OCI-LY7 (cell line): ENCODE data around the gene PCARE. TPM values are rescaled to one million over a fixed set of nuclear protein-coding genes. Genes with fewer than 3 reads are reported as not detected.

Experiments
- BruUV-seq: library from RNA; stranded (reverse); fragments of 400-500 nt; replicated peaks from 2 replicates; lab custom pipeline; 2021; lab: Mats Ljungman, UMichigan
- CTCF ChIA-PET: fragments of 300-600 bp; sonication (Branson Sonifier 250); formaldehyde crosslinking; loops from one replicate; lab custom pipeline; 2022; ENCODE audit warnings: antibody characterized with exemption; ENCODE audit not compliant: unreplicated experiment; lab: Charles Lee
- POLR2A ChIA-PET: fragments of 300-600 bp; sonication (Branson Sonifier 250); formaldehyde crosslinking; loops from one replicate; lab custom pipeline; 2022; ENCODE audit warnings: antibody characterized with exemption; lab: Charles Lee
- DNase-seq: peaks from one replicate; pipeline ENCODE4 v3.0.0-alpha.2; 2015; ENCODE audit warnings: low spot score
- H2AFZ ChIP-seq: fragments of 200-600 bp; sonication (generic), shearing (Covaris generic); 2 replicates; pipeline ENCODE4 v1.6.1; 2014; ENCODE audit warnings: mild to moderate bottlenecking, antibody characterized with exemption, low read length, moderate library complexity
- H3K27ac ChIP-seq: fragments of 200-600 bp; sonication (generic); 2 replicates; pipeline ENCODE4 v1.5.1; 2014; ENCODE audit warnings: mixed run types, low read depth, mild to moderate bottlenecking, moderate library complexity, low read length, inconsistent platforms; ENCODE audit not compliant: poor library complexity, severe bottlenecking
- H3K36me3 ChIP-seq: fragments of 200-600 bp; sonication (generic); 2 replicates; pipeline ENCODE4 v1.6.1; 2014; ENCODE audit warnings: mild to moderate bottlenecking, antibody characterized with exemption, low read length, moderate library complexity, mixed read lengths; ENCODE audit not compliant: insufficient read depth
- H3K4me1 ChIP-seq: fragments of 200-600 bp; sonication (generic); 2 replicates; pipeline ENCODE4 v1.5.1; 2014; ENCODE audit warnings: mild to moderate bottlenecking, low read length; ENCODE audit not compliant: insufficient read depth, poor library complexity, severe bottlenecking
- H3K4me2 ChIP-seq: fragments of 200-600 bp; sonication (generic); 2 replicates; pipeline ENCODE4 v1.6.1; 2014; ENCODE audit warnings: mild to moderate bottlenecking, low read length
- H3K4me3 ChIP-seq: fragments of 200-600 bp; sonication (generic); 2 replicates; pipeline ENCODE4 v1.5.1; 2014; ENCODE audit warnings: mild to moderate bottlenecking, low read depth, low read length; ENCODE audit not compliant: poor library complexity, severe bottlenecking
- H3K79me2 ChIP-seq: fragments of 200-600 bp; sonication (generic); 2 replicates; pipeline ENCODE4 v1.6.1; 2016; ENCODE audit warnings: low read depth, mild to moderate bottlenecking, low read length, moderate library complexity, mixed read lengths; ENCODE audit not compliant: insufficient read depth
- H3K9me2 ChIP-seq: fragments of 200-600 bp; sonication (generic); 2 replicates; pipeline ENCODE4 v1.6.1; 2016; ENCODE audit warnings: mild to moderate bottlenecking, low read length, mixed read lengths; ENCODE audit not compliant: insufficient read depth
- H3K9me3 ChIP-seq: fragments of 200-600 bp; sonication (generic); 2 replicates; pipeline ENCODE4 v1.6.1; 2014; ENCODE audit warnings: mild to moderate bottlenecking, mixed run types, low read length, mixed read lengths
- H4K20me1 ChIP-seq: fragments of 200-600 bp; sonication (generic); 2 replicates; pipeline ENCODE4 v1.6.1; 2014; ENCODE audit warnings: mild to moderate bottlenecking, antibody characterized with exemption, low read length, moderate library complexity, mixed read lengths; ENCODE audit not compliant: insufficient read depth
- EZH2phosphoT487 ChIP-seq: fragments of 200-600 bp; sonication (generic); IDR thresholded peaks from 2 replicates; pipeline ENCODE4 v1.6.1; 2018; ENCODE audit warnings: low read depth, borderline replicate concordance, mild to moderate bottlenecking, mixed run types, antibody characterized with exemption, low read length, moderate library complexity, mixed read lengths
- intact Hi-C: fragments of 100-400 bp; cut with micrococcal nuclease; formaldehyde crosslinking; loops from one replicate; pipeline ENCODE4 v1.10.0; 2022; ENCODE audit not compliant: unreplicated experiment
- total RNA-seq, 2 experiments: library from RNA; depleted of rRNA in 1 of 2; stranded (reverse); fragments of >200 nt in 1 of 2; shearing (Covaris generic) in 1 of 2; gene quantifications; 2 replicates each; pipeline ENCODE4 v1.2.3, GENCODE V29; 2014 to 2022
- TF ChIP-seq, protein P1 (sequence below): fragments of 200-600 bp; sonication (generic); conservative IDR thresholded peaks from 2 replicates; pipeline ENCODE4 v1.5.1; 2014; ENCODE audit warnings: mild to moderate bottlenecking, antibody characterized with exemption, low read length, moderate library complexity, mixed read lengths

Gene PCARE
- total RNA-seq, 2 experiments from 2014 or later: not detected

DNA sequence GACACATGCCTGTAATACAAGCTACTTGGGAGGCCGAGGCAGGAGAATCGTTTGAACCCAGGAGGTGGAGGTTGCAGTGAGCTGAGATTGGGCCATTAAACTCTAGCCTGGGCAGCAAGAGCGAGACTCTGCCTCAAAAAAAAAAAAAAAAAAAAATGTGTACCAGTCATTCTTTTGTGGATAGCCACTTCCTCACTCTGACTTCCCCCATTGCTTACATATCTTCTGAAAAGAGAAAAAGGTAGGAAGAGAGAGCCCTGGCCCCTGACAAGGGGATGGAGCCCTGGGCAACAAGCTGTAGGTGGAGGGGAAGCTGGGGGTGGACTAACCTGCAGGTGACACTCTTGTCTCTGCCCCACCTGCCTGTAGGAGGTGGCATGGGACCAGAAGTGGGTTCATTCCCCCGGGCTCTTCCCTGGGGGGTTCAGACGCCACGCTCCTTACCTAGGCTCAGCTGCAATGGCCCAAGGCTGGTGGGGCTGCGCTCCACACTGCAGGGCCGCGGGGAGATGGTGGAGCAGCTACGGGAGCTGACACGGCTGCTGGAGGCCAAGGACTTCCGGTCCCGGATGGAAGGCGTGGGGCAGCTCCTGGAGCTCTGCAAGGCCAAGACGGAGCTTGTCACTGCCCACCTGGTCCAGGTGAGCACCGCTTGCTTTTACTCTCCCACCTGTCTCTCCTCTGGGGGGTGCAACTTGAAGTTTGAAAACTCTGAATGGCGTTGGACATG, 39.1 kb downstream of the PCARE start:
- TF ChIP-seq, protein P1, sequence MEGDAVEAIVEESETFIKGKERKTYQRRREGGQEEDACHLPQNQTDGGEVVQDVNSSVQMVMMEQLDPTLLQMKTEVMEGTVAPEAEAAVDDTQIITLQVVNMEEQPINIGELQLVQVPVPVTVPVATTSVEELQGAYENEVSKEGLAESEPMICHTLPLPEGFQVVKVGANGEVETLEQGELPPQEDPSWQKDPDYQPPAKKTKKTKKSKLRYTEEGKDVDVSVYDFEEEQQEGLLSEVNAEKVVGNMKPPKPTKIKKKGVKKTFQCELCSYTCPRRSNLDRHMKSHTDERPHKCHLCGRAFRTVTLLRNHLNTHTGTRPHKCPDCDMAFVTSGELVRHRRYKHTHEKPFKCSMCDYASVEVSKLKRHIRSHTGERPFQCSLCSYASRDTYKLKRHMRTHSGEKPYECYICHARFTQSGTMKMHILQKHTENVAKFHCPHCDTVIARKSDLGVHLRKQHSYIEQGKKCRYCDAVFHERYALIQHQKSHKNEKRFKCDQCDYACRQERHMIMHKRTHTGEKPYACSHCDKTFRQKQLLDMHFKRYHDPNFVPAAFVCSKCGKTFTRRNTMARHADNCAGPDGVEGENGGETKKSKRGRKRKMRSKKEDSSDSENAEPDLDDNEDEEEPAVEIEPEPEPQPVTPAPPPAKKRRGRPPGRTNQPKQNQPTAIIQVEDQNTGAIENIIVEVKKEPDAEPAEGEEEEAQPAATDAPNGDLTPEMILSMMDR: no peak
- TF ChIP-seq EZH2phosphoT487: no peak
- no peak overlapping the region for H3K4me3 ChIP-seq
- H3K9me3 ChIP-seq: no peaks in the 10 kb centered on the region
- no TSS peak for BruUV-seq
- no peaks in the 10 kb centered on the region for H3K36me3 ChIP-seq
- H3K79me2 ChIP-seq: no peaks in the 10 kb centered on the region
- H2AFZ ChIP-seq: no peak overlapping the region
- H3K9me2 ChIP-seq: no peaks in the 10 kb centered on the region
- H3K4me2 ChIP-seq: no peak overlapping the region
- no peak for DNase-seq
- no peaks in the 10 kb centered on the region for H4K20me1 ChIP-seq
- intact Hi-C loops: no loop called here
- no peaks in the 10 kb centered on the region for H3K4me1 ChIP-seq
- ChIA-PET POLR2A (interaction anchor here (0.8 kb wide), 1 partner anchor 10 kb away, joined by 6 read pairs; no protein-coding TSS in a partner anchor), CTCF (no interaction called here)
- H3K27ac ChIP-seq: no peak overlapping the region

DNA sequence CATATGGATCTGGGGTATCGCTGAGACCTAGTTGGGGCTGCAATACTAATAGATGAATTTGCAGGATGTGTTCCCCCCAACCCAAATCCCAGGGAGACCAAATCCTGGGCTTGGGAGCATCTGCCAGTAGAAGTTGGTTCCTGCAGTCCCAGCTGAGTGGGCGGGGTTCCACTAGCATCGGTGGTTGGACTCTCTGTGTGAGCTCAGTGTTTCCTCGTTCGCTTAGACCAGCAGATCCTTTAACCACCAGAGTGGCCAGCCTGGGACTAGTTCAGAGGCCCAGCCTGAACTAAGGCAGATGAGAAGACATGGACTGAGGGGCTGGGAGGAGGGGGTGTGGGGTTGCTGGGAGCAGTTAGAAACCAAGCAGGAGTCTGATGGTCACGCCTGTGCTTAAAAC, 40.7 kb downstream of the PCARE start:
- CTCF ChIA-PET: no interaction called here
- H3K9me3 ChIP-seq: no peaks in the 10 kb centered on the region
- POLR2A ChIA-PET: no interaction called here
- H3K27ac ChIP-seq: no peak overlapping the region
- intact Hi-C loops: no loop called here
- H3K9me2 ChIP-seq: no peaks in the 10 kb centered on the region
- H3K36me3 ChIP-seq: no peaks in the 10 kb centered on the region
- no TSS peak for BruUV-seq
- H4K20me1 ChIP-seq: no peaks in the 10 kb centered on the region
- no peaks in the 10 kb centered on the region for H3K4me1 ChIP-seq
- H3K4me2 ChIP-seq: no peak overlapping the region
- no peaks in the 10 kb centered on the region for H3K79me2 ChIP-seq
- no peak overlapping the region for H3K4me3 ChIP-seq
- DNase-seq: no peak
- no peak overlapping the region for H2AFZ ChIP-seq
- TF ChIP-seq, protein P1: no peak
- no peak for TF ChIP-seq EZH2phosphoT487

DNA sequence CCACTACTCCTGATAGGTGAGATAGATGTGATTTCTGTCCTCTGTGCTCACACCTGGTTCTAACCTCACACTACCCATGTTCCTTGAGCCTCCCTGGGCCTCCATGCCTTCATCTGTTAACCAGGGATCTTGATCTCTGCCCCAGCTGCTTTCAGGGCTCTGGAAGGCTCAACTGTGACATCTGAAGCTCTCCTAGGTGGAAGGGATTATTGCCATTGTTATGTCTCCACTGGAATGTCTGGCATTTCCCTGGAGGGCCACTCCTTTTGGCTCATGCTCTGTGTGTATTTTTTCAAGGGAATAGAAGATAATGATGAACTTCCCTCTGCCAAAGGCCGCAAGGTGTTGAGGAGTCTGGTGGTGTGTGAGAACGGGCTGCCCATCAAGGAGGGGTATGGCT, 41.2 kb downstream of the PCARE start:
- ChIA-PET CTCF (no interaction called here), POLR2A (interaction anchor here (0.6 kb wide), 1 partner anchor 50 kb away, joined by 3 read pairs; no protein-coding TSS in a partner anchor)
- H2AFZ ChIP-seq: no peak overlapping the region
- TF ChIP-seq, protein P1: no peak
- no peak for TF ChIP-seq EZH2phosphoT487
- H3K9me2 ChIP-seq: no peaks in the 10 kb centered on the region
- no peaks in the 10 kb centered on the region for H4K20me1 ChIP-seq
- no peak overlapping the region for H3K4me2 ChIP-seq
- no peaks in the 10 kb centered on the region for H3K4me1 ChIP-seq
- intact Hi-C loops: no loop called here
- no peak overlapping the region for H3K4me3 ChIP-seq
- no peaks in the 10 kb centered on the region for H3K79me2 ChIP-seq
- no peak for DNase-seq
- H3K36me3 ChIP-seq: no peaks in the 10 kb centered on the region
- no peak overlapping the region for H3K27ac ChIP-seq
- H3K9me3 ChIP-seq: no peaks in the 10 kb centered on the region
- no TSS peak for BruUV-seq
